Lower leg skin (tissue), 4 donors: ENCODE data around the gene AMOTL2. TPM values are rescaled to one million over a fixed set of nuclear protein-coding genes. Genes with fewer than 3 reads are reported as not detected.

Experiments
- DNase-seq, 2 donors: peaks; one replicate each; pipeline ENCODE4 v3.0.0-alpha.2; 2019; ENCODE audit warnings: low spot score in 2 of 2
- H3K4me3 ChIP-seq: fragments of 200-600 bp; sonication (generic); 2 replicates; pipeline ENCODE4 v1.5.1; 2017; ENCODE audit warnings: mild to moderate bottlenecking, low read depth; ENCODE audit not compliant: poor library complexity, severe bottlenecking
- POLR2A ChIP-seq, 2 donors: fragments of 450-650 bp; IDR thresholded peaks; one replicate each; pipeline ENCODE4 v1.6.1; 2016 to 2017; ENCODE audit warnings: antibody characterized with exemption in 2 of 2, mild to moderate bottlenecking in 1 of 2, moderate library complexity in 1 of 2
- WGBS, 2 donors: methylation state at CpG; one replicate each; pipeline ENCODE4 v1.1.5; 2018; 5-methylcytosine and 5-hydroxymethylcytosine counted together
- intact Hi-C: fragments of 100-400 bp; cut with DNase I; formaldehyde crosslinking; loops from one replicate; pipeline ENCODE4 v1.15.0; 2023; ENCODE audit warnings: low total_unique reads
- total RNA-seq, 4 donors: library from RNA; depleted of rRNA; stranded (reverse); fragments of >200 nt; gene quantifications; one replicate each; pipeline ENCODE4 v1.1.0, GENCODE V29; 2016
- TF ChIP-seq, protein P1 (sequence below), 3 donors: fragments of 450-650 bp; IDR thresholded peaks; one replicate each; pipeline ENCODE4 v1.5.1; 2016; ENCODE audit warnings: antibody characterized with exemption in 3 of 3, mild to moderate bottlenecking in 3 of 3, moderate library complexity in 2 of 3

Gene AMOTL2
- total RNA-seq, 4 donors from 2014 or later = 97.1 to 151 (median 120) TPM

DNA sequence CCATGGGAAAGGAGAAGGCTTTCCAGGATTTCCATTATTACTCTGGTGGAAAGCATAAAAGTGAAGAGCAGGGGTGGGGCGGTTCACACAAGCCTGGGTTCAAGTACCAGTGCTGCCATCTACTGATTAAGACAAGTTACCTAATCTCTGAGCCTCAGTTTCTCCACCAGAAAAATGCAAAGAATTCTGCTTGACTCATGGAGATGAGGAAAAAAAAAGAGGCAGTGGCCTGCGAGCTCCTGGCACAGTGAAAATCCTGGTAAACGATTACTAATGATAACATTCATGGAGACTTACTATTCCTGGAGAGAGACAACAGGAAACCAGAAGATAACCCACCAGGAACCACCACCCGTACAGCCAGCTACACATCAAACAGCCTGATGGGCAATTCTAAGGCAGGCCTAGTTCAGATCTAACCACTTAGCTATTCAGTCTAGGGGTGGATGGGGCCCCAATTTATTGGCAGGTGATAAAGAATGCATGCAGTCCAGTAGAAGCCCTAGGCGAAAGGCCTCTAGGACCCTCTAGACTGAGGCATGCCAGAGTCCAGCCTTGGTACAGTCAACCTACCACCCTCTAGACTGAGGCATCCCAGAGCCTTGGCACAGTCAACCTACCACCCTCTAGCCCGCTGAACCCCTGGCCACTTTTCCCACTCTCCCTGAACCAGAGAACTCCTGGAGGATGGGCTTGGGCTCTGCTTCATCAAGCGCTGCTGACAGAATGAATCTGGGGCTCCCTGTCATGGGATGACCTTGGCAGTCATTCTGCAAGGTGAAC lies 2.5 kb downstream of the AMOTL2 start:
- WGBS, 2 donors = 55 to 68% methylated on average over 7 of the region's 7 CpGs
- DNase-seq = peak in 1 of 2 donors; percentile 70

DNA sequence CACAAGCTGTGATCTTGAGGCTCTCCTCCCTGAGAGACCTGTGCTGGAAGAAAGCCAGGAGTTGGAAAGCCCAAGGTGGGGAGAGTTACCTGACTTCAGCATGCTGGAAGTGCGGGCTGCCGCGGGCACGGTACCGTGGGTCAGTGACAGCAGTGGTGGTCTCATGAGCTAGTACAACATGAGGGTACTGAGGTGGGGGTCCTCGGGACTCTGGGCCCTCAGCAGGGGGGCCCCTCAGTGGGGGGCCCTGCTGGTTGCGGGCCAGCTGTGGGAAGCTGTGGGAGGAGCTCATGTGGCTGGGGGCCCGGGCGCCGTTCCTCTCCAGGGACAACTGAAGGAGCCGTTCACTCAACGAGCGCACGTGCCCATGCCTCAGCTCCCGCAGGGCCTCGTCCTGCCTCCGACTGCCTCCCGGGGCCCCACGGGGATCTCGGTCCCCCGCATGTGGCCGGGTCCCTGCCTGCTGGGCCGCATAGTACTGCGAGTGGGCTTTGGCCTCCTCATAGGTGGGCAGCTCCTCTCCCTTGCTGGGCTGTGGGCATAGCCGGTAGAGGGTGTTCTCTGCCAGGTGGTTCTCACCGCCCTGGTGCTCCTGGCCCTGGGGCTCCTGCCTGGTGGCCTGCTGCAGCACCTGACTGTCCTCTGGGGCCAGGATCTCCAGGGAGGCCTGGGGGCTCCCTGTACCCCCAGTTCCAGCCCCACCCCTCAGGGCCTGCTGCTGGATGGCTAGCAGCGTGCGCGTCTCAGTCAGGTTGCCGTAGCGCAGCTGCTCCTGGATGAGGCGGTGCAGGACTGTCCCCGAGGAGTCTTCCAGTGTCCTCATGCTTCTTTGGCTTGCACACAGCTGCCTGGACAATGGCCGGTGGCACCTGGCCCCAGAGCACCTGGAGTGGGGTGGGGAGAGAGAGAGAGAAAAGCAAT lies 3.4 kb downstream of the AMOTL2 start:
- intact Hi-C loops = loop anchor here (10.0 kb wide), 1 partner anchor 104 kb away; no protein-coding TSS in a partner anchor
- DNase-seq = peak in 1 of 2 donors; percentile 82
- no peak overlapping the region for H3K4me3 ChIP-seq
- TF ChIP-seq POLR2A (IDR thresholded peaks at IDR 0.05) = no peak
- TF ChIP-seq, protein P1, sequence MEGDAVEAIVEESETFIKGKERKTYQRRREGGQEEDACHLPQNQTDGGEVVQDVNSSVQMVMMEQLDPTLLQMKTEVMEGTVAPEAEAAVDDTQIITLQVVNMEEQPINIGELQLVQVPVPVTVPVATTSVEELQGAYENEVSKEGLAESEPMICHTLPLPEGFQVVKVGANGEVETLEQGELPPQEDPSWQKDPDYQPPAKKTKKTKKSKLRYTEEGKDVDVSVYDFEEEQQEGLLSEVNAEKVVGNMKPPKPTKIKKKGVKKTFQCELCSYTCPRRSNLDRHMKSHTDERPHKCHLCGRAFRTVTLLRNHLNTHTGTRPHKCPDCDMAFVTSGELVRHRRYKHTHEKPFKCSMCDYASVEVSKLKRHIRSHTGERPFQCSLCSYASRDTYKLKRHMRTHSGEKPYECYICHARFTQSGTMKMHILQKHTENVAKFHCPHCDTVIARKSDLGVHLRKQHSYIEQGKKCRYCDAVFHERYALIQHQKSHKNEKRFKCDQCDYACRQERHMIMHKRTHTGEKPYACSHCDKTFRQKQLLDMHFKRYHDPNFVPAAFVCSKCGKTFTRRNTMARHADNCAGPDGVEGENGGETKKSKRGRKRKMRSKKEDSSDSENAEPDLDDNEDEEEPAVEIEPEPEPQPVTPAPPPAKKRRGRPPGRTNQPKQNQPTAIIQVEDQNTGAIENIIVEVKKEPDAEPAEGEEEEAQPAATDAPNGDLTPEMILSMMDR (IDR thresholded peaks at IDR 0.05) = no peak
- WGBS, 2 donors = 65 to 77% methylated on average over 14 to 34 of the region's 34 CpGs

More for the DNA sequence above, 2.5 kb downstream of the AMOTL2 start:
- H3K4me3 ChIP-seq = no peak overlapping the region
- TF ChIP-seq, protein P1 (IDR thresholded peaks at IDR 0.05) = no peak
- TF ChIP-seq POLR2A (IDR thresholded peaks at IDR 0.05) = no peak
- intact Hi-C loops = loop anchor here (10.0 kb wide), 1 partner anchor 103 kb away; no protein-coding TSS in a partner anchor

GRCh38 chr3:134369861-134370596 lies 4.2 kb downstream of the AMOTL2 start:
- intact Hi-C loops = loop anchor here (10.0 kb wide), 1 partner anchor 105 kb away; no protein-coding TSS in a partner anchor
- H3K4me3 ChIP-seq = no peak overlapping the region
- DNase-seq = peak in 1 of 2 donors; percentile 68
- 62 to 74% methylated on average over 2 of the region's 2 CpGs for WGBS, 2 donors
- TF ChIP-seq POLR2A (IDR thresholded peaks at IDR 0.05) = no peak
- TF ChIP-seq, protein P1 (IDR thresholded peaks at IDR 0.05) = no peak

DNA sequence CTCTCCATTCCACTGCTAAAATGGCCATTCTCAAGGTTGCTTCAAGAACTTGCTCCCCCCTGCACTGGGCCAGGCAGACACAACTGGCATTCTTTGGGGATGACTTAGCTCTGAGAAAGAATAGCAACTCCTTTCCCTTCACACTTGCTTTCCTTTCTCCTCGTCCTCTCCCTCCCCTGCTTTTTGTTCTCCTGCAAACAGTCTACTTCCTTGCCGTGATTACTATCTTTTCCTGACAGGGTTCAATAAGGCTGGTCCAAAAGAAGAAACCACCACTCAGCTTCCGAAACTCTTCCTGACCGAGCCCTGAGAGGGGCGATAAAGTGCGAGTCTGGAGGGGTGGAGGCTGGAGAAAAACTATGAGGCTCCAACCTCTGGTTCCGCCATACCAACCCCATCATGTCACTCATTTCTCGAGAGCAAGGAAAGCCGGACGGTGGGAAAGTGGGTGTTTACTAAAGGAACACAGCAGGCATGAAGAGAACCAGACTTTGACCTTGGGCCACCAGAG lies 5.0 kb downstream of the AMOTL2 start:
- no peak for TF ChIP-seq POLR2A (IDR thresholded peaks at IDR 0.05)
- TF ChIP-seq, protein P1 (IDR thresholded peaks at IDR 0.05) = no peak
- intact Hi-C loops = no loop called here
- DNase-seq = peak in 1 of 2 donors; percentile 68
- 73 to 74% methylated on average over 10 of the region's 10 CpGs for WGBS, 2 donors
- no peak overlapping the region for H3K4me3 ChIP-seq

GRCh38 chr3:134368751-134369105 lies 5.5 kb downstream of the AMOTL2 start:
- no peak overlapping the region for H3K4me3 ChIP-seq
- DNase-seq = peak in 1 of 2 donors; percentile 70
- intact Hi-C loops = no loop called here
- WGBS, 2 donors = 84 to 98% methylated on average over 4 of the region's 4 CpGs
- TF ChIP-seq POLR2A (IDR thresholded peaks at IDR 0.05) = no peak
- TF ChIP-seq, protein P1 (IDR thresholded peaks at IDR 0.05) = no peak
